ENCODE measurements around the gene SLC25A12.

The SLC25A12 gene

DNA sequence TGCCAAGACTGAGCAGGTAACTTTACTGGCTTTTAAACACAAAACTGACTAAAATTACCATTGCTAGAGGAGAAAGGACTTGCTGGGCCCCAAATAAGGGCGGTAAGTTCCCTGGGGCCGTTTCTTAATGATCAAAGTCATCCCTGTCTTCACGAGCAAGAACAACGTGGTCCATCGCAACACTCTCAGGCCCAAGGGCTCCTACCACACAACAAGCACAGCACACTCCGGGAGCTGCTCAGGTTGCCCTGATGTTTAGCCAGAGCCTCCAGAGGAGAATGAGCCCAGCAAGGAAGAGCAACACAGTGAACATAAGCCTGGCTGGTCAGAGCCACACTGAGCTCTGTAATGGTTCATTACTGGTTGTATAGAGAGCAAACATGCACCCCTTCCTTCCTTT is 104.1 kb downstream of the SLC25A12 start:
- Histone ChIP-seq H3K9me3 (ENCODE audit: control insufficient read depth, insufficient read depth, low read length) (no peaks in the 10 kb centered on the region), H3K79me2 (ENCODE audit: control insufficient read depth, low read length) (no peaks in the 10 kb centered on the region), H4K20me1 (ENCODE audit: control insufficient read depth, insufficient read depth, low read depth, low read length) (no peaks in the 10 kb centered on the region), H3K4me3 (ENCODE audit: low read length) (no peak overlapping the region), H3K4me1 (ENCODE audit: control insufficient read depth, low read length) (no peaks in the 10 kb centered on the region), H3K9me2 (replicated peaks; ENCODE audit: control insufficient read depth, low read length) (no peaks in the 10 kb centered on the region), H3K27me3 (ENCODE audit: control insufficient read depth, low read length) (no peaks in the 10 kb centered on the region), H3K4me2 (ENCODE audit: low read length) (no peak overlapping the region), H3F3A (ENCODE audit: control insufficient read depth, insufficient read depth) (no peaks in the 10 kb centered on the region), H3K36me3 (ENCODE audit: control insufficient read depth, low read length) (peaks cover 50% of the 10 kb centered on the region), H3K27ac (ENCODE audit: low read depth, low read length) (no peak overlapping the region)
- TF ChIP-seq, protein P1, sequence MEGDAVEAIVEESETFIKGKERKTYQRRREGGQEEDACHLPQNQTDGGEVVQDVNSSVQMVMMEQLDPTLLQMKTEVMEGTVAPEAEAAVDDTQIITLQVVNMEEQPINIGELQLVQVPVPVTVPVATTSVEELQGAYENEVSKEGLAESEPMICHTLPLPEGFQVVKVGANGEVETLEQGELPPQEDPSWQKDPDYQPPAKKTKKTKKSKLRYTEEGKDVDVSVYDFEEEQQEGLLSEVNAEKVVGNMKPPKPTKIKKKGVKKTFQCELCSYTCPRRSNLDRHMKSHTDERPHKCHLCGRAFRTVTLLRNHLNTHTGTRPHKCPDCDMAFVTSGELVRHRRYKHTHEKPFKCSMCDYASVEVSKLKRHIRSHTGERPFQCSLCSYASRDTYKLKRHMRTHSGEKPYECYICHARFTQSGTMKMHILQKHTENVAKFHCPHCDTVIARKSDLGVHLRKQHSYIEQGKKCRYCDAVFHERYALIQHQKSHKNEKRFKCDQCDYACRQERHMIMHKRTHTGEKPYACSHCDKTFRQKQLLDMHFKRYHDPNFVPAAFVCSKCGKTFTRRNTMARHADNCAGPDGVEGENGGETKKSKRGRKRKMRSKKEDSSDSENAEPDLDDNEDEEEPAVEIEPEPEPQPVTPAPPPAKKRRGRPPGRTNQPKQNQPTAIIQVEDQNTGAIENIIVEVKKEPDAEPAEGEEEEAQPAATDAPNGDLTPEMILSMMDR (IDR thresholded peaks at IDR 0.05; ENCODE audit: low read depth, low read length, poor library complexity, severe bottlenecking), result no peak
- TF ChIP-seq EZH2phosphoT487 (IDR thresholded peaks at IDR 0.05; ENCODE audit: borderline replicate concordance, low read length), result no peak

DNA sequence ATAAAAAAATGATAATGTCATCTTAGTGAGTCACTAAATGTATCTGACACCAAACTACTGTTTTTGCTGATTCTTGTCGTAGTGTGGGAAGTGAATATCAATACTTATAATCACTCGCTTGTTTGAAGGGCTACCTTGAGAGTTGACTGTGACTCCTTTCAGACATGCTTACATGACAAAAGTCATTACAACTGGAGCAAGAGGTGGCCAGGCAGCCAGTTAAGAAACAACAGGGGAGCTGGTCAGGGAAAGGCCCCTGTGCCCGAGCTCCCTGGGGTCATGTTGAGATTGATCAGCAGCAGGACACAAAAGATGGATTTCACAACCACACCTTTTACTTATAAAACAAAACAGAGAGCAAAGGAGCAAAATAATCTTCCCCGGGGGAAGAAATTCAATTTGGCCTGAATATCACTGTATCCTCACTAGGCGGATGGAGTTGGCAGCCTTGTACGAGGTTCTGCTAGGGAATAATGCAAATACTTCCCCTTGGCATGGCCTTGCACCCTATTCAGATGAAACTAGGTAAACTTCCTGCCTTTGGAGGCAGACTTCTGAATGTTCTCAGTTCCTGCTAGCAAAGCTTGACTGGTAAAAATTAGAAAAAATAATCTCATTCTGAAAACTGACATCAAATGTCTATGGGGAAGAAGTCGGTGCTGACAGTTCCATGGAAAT is 105.6 kb downstream of the SLC25A12 start:
- Histone ChIP-seq H3K27me3 (ENCODE audit: control insufficient read depth, low read length) (no peaks in the 10 kb centered on the region), H3K79me2 (ENCODE audit: control insufficient read depth, low read length) (no peaks in the 10 kb centered on the region), H3K4me1 (ENCODE audit: control insufficient read depth, low read length) (no peaks in the 10 kb centered on the region), H3K9me3 (ENCODE audit: control insufficient read depth, insufficient read depth, low read length) (no peaks in the 10 kb centered on the region), H3K4me3 (ENCODE audit: low read length) (no peak overlapping the region), H3K9me2 (replicated peaks; ENCODE audit: control insufficient read depth, low read length) (no peaks in the 10 kb centered on the region), H3F3A (ENCODE audit: control insufficient read depth, insufficient read depth) (no peaks in the 10 kb centered on the region), H3K27ac (ENCODE audit: low read depth, low read length) (no peak overlapping the region), H4K20me1 (ENCODE audit: control insufficient read depth, insufficient read depth, low read depth, low read length) (no peaks in the 10 kb centered on the region), H3K4me2 (ENCODE audit: low read length) (no peak overlapping the region), H3K36me3 (ENCODE audit: control insufficient read depth, low read length) (peaks cover 57% of the 10 kb centered on the region)
- TF ChIP-seq, protein P1 (IDR thresholded peaks at IDR 0.05; ENCODE audit: low read depth, low read length, poor library complexity, severe bottlenecking), result no peak
- TF ChIP-seq EZH2phosphoT487 (IDR thresholded peaks at IDR 0.05; ENCODE audit: borderline replicate concordance, low read length), result no peak

DNA sequence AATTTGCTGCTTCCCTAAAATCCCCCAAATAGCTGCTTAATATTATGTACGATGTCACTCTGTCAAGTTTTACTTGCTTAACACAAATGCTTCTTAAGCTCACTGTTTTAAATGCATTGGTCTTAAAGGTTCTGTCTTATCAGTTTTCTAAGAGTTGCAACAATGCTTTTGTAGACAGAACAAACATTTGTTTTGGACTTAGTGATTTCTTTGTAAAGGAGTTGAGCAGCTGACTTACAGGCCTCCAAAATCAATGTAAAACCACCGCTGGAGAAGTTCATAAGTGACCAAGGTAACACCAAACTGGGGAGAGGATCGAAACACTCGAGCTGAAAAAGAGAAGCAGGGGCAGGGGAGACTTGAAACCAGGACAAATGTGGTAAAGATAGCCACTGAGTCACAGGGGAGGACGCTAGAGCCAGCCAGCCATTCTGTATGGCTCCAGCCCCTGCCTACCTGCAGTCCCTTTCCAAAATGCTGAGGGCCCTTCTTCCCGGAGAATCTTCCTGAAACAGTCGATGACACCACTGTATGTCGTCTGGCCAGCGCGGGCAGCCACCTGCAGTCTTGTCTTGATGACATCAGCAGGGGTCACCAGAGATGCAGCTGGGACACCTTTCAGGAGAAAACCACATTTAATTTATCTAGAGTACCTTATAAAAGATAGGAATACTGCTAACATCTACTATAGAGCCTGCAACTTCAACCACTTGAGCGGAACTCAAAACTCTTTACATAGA is 106.5 kb downstream of the SLC25A12 start:
- Histone ChIP-seq H3K9me2 (replicated peaks; ENCODE audit: control insufficient read depth, low read length) (no peaks in the 10 kb centered on the region), H3K79me2 (ENCODE audit: control insufficient read depth, low read length) (no peaks in the 10 kb centered on the region), H3K4me1 (ENCODE audit: control insufficient read depth, low read length) (no peaks in the 10 kb centered on the region), H3K27ac (ENCODE audit: low read depth, low read length) (no peak overlapping the region), H3K27me3 (ENCODE audit: control insufficient read depth, low read length) (no peaks in the 10 kb centered on the region), H3K9me3 (ENCODE audit: control insufficient read depth, insufficient read depth, low read length) (no peaks in the 10 kb centered on the region), H4K20me1 (ENCODE audit: control insufficient read depth, insufficient read depth, low read depth, low read length) (no peaks in the 10 kb centered on the region), H3K4me2 (ENCODE audit: low read length) (no peak overlapping the region), H3K4me3 (ENCODE audit: low read length) (no peak overlapping the region), H3K36me3 (ENCODE audit: control insufficient read depth, low read length) (peaks cover 58% of the 10 kb centered on the region), H3F3A (ENCODE audit: control insufficient read depth, insufficient read depth) (no peaks in the 10 kb centered on the region)
- TF ChIP-seq, protein P1 (IDR thresholded peaks at IDR 0.05; ENCODE audit: low read depth, low read length, poor library complexity, severe bottlenecking), result no peak
- no peak for TF ChIP-seq EZH2phosphoT487 (IDR thresholded peaks at IDR 0.05; ENCODE audit: borderline replicate concordance, low read length)
